Measurements from ENCODE around the gene LAMA2. TPM values are rescaled to one million over a fixed set of nuclear protein-coding genes. Genes with fewer than 3 reads are reported as not detected.

Gene LAMA2
- total and polyA plus RNA-seq, 2 of the 13 experiments (the other 11 are each of a cell fraction or from before 2014, with no cell fraction given): 0.11 to 0.28 TPM

DNA sequence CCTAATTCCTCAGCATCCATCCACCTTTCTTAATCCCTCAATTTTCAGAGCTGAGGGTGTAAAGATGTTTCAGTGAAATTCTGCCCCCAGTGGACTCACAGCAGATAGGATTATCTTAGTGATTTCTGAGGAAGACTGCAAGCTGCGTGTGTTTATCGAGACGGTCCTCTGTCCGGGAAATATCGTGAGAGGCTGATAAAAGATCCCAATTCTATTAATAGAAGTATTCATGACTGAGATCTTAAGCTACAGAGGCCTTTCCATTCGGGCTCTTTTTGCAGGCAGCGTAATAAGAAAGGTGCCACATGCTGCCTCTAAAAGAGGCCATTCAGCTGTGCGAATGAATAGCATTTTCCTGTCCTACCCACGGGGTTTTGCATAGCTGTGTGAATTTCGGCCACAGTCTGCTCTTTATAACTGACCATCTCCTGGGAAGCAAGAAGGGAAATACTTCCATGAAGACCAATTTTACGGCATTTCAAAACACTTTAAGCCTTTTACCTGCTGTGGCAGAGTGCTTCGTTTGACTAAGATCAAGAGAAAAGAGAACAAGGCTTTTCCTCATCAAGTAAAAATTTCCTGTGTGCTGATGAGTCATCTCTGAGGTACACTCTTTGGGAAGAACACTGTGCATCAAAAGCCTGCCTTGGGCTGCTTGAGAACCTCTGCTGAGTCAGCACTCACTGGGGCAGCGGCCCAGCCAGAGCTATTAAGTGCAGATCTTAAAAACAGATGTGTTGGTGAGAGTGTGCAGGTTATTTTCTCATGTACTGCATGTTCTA, 618.2 kb downstream of the LAMA2 start:
- Histone ChIP-seq H3K36me3 (replicated peaks in 1 of 2; ENCODE audit: control insufficient read depth in 1 of 2, insufficient read depth in 2 of 2, low read length in 2 of 2) (no peaks in the 10 kb centered on the region), H3K9ac (ENCODE audit: insufficient read depth, low read depth, low read length) (peak overlapping the region; percentile 6; the same call in 1 of the 2 replicates), H3K9me3 (ENCODE audit: low read length) (no peaks in the 10 kb centered on the region), H3K79me2 (ENCODE audit: insufficient read depth, low read length) (no peaks in the 10 kb centered on the region), H3K4me3 (replicated peaks in 1 of 3; ENCODE audit: insufficient read depth in 1 of 3, low read depth in 2 of 3, low read length in 3 of 3) (peak overlapping the region; percentile 14 to 44 (median 26); a peak in 4 of 6 replicates), H2AFZ (ENCODE audit: low read length) (peak overlapping the region; percentile 32), H4K20me1 (ENCODE audit: insufficient read depth, low read length) (no peaks in the 10 kb centered on the region), H3K4me2 (ENCODE audit: low read depth, low read length) (peak overlapping the region; percentile 68), H3K4me1 (ENCODE audit: insufficient read depth, low read length) (peaks cover 33% of the 10 kb centered on the region), H3K27me3 (ENCODE audit: control insufficient read depth in 1 of 2, insufficient read depth in 2 of 2, low read length in 2 of 2) (no peaks in the 10 kb centered on the region), H3K27ac (ENCODE audit: extremely low read length, insufficient read depth, low read length) (no peak overlapping the region)
- no TSS peak for BruUV-seq (replicated peaks)
- ChIA-PET POLR2A (interaction anchor here (1.9 kb wide), 1 partner anchor 10 kb away, joined by 7 read pairs; no protein-coding TSS in a partner anchor), CTCF (ENCODE audit: low intra/inter-chr PET ratio, low total read pairs) (interaction anchor here (0.8 to 3.5 kb wide), 4 partner anchors 74 to 435 kb away, joined by 4 to 21 read pairs (median 16); no protein-coding TSS in a partner anchor)
- peak; percentile 89 for ATAC-seq
- 8% methylated on average over 13 of the region's 13 CpGs for WGBS (ENCODE audit: low lambda C conversion rate)
- intact Hi-C loops (cut with micrococcal nuclease; ENCODE audit: unreplicated experiment) (no loop called here), in situ Hi-C loops (cut with HindIII; ENCODE audit: extremely low pct_ligation_motif_present, low pct_unique_long_range_greater_than_20kb) (no loop called here)
- FAIRE-seq: peak; percentile 70
- DNase-seq (ENCODE audit: low spot score): peak; percentile 79
- TF ChIP-seq IKZF1 (IDR thresholded peaks at IDR 0.05): no peak
- peak; percentile 43; the same call in 1 of the 2 replicates for TF ChIP-seq ZNF878 (CRISPR knock-in tag; IDR thresholded peaks at IDR 0.05)
- TF ChIP-seq SMC3 (IDR thresholded peaks at IDR 0.05; ENCODE audit: low read length): 0 out of 2 replicates have a peak, but pooled peaks have one; percentile 3
- peak; percentile 92 for TF ChIP-seq FOSL2 (CRISPR knock-in tag; IDR thresholded peaks at IDR 0.05)
- TF ChIP-seq ZNF768 (CRISPR knock-in tag; IDR thresholded peaks at IDR 0.05): no peak
- no peak for TF ChIP-seq ZBTB7B (CRISPR knock-in tag; IDR thresholded peaks at IDR 0.05)
- TF ChIP-seq KLF16 (CRISPR knock-in tag; IDR thresholded peaks at IDR 0.05): peak in 1 of 2 experiments; percentile 27; a peak in 1 of 4 replicates
- TF ChIP-seq TCF12 (IDR thresholded peaks at IDR 0.05): no peak
- TF ChIP-seq TCF12 (CRISPR knock-in tag; IDR thresholded peaks at IDR 0.05): no peak
- TF ChIP-seq RFX5 (IDR thresholded peaks at IDR 0.05; ENCODE audit: low read depth, low read length): peak; percentile 66; the same call in 1 of the 2 replicates
- no peak for TF ChIP-seq PHF5A (CRISPR knock-in tag; IDR thresholded peaks at IDR 0.05; ENCODE audit: low read depth, unreplicated experiment)
- no peak for TF ChIP-seq MYC (CRISPR knock-in tag; IDR thresholded peaks at IDR 0.05; ENCODE audit: borderline replicate concordance)
- no peak for TF ChIP-seq PLRG1 (conservative IDR thresholded peaks at IDR 0.05)
- TF ChIP-seq, protein P1, sequence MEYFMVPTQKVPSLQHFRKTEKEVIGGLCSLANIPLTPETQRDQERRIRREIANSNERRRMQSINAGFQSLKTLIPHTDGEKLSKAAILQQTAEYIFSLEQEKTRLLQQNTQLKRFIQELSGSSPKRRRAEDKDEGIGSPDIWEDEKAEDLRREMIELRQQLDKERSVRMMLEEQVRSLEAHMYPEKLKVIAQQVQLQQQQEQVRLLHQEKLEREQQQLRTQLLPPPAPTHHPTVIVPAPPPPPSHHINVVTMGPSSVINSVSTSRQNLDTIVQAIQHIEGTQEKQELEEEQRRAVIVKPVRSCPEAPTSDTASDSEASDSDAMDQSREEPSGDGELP (IDR thresholded peaks at IDR 0.05; ENCODE audit: borderline replicate concordance, low read depth): no peak
- 0 out of 2 replicates have a peak, but pooled peaks have one; percentile 14 for TF ChIP-seq KLF6 (CRISPR knock-in tag; IDR thresholded peaks at IDR 0.05)
- no peak for TF ChIP-seq ZNF557 (CRISPR knock-in tag; IDR thresholded peaks at IDR 0.05)
- TF ChIP-seq ZFP36 (IDR thresholded peaks at IDR 0.05; ENCODE audit: borderline replicate concordance, low read depth, low read length, partially characterized antibody): no peak
- TF ChIP-seq ZMYM3 (CRISPR knock-in tag; IDR thresholded peaks at IDR 0.05): no peak
- TF ChIP-seq ZNF136 (CRISPR knock-in tag; IDR thresholded peaks at IDR 0.05; ENCODE audit: low read depth): no peak
- TF ChIP-seq ZNF335 (CRISPR knock-in tag; IDR thresholded peaks at IDR 0.05): no peak
- no peak for TF ChIP-seq ZNF547 (CRISPR knock-in tag; IDR thresholded peaks at IDR 0.05)

Measured in HepG2 (cell line).